HS-5 (cell line): ENCODE data around the gene SHB.
"Not testable (repeated sequence)": the region's sequence is repeated elsewhere in the genome, so short reads cannot be mapped to it uniquely, and the experiment has no call there.

Source experiments
- DNase-seq: peaks from one replicate; pipeline ENCODE4 v3.0.0-alpha.2; 2012; ENCODE audit warnings: low read depth

Gene SHB

DNA sequence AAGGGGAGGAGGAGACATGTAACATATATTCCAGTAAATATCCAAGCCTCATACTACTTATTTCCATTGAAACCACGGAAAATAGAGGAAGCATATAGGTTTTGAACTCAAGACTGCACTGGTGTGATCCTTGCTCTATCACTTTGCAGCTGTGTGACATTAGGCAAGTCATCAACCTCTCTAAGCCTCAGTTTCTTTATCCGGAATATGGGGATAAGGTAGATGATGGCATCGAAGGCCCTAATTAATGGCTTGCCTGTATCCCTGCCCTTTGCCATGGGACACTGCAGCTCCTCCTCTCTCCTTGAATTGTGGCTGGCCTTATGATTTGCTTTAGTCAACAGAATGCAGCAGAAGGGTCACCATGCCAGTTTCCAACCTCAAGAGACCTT is 6.9 kb downstream of the SHB start:
- DNase-seq = no peak

DNA sequence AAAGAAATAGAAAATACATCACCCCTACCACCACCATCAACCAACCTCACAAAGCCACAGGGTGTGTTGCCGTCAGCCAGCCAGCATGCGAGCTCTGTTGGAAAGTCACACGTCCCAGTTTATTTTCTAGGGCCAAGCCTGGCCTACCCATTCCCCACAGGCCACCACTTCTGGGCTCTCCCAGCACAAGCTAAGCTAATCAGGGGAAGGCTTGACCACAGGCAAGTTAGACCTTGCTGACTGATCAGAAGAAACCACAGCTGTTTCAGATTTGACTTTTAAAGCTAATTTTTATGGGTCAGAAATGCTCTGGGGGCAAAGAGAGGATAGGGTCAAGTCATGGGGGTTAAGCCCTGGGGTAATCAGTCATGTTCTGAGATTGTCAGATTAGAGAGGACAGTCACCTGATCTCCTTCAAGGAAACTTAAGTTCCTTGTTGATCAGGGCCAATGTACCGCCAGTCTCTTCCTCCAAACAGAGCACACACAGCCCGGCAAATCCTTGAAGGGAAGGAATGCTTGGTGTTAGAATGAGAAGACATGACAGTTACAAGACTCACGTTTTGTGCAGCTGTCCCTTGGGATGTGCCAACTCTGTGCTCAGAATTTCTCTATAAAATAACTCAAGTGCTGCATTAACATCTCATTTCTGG is 7.6 kb downstream of the SHB start:
- DNase-seq = no peak

DNA sequence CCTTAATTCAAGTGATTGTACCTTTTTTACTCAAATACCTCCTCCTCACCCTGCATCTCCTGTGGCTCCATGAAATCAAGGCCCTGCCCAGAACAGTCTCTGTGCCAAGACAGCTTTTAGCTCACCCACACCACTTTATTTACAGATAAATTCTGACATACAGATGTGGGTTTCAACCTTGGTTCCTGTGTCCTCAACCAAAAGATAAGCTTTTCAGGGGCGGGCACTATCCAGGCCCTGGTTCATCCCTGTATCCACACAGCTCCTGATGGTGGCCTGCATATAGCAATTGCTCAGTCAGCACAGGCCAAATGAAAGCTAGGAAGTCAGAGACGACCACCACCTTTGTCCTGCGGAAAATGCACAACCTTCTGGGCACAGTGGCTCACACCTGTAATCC is 8.3 kb downstream of the SHB start:
- no peak for DNase-seq

DNA sequence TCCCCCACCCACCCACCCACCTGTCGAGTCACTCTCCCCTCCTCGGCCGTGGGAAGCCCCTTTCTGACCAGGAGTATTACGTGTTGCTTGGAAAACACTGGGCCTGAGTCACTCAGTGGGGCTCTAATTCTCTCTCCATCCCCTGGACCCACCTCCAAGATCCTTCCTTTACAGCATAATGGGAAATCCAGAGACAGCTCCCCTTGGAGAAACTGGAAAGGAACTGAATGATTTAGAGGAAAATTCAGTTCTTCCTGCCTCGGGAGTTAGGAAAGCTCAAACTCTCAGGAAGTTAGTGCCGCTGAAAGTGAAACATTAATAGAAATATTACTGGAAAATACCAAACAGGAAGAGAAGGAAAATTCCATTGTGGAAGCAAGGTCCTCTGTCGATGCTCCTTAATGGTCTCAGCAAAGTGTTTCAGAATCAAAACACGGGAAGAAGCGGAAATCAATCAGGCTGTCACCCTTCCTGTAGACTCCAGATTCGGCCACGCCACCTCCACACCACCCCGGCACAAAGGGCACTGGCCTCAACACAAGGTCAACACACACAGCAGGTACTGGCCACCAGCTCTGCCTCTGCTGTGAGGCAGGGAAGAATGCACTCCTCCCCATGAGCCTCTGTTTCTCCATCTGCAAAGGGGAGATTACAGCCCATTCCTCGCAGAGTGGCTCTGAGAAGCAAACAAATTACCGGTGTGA is 9.6 kb downstream of the SHB start:
- DNase-seq = no peak

DNA sequence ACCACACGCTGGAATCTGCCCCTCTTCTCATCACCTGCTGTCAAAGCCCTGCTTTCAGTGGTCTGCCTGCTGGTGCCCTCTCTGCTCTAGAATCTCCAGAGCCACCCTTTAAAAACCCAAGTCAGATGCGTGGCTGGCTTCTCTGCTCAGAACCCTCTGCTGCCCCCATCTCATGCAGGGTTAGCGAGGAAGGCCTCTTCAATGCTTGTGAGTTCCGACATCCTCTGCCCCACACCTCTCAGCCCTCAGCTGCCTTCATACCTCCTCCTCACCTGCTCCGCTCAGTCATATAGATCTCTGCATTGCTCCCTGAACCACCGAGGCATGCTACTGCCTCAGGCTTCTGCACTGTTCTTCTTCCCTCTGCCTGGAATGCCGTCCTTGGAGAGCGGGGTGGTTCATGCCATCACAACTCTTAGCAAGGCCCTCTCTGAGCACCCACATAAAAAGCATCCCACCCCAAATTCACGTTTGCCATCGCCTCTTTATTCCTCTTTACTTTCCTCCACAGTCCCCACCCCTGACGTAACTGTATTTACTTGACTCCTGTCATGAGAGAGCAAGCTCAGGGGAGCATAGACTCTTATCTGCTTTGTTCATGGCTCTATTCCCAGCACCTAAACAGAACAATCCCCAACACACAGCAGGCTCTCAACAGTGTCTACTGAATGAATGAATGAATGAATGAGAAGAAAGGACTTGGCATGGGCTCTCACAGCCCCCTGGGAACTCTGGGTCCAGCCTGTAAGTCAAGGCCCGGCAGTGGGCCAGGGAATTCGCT is 10.4 kb downstream of the SHB start:
- no peak for DNase-seq

DNA sequence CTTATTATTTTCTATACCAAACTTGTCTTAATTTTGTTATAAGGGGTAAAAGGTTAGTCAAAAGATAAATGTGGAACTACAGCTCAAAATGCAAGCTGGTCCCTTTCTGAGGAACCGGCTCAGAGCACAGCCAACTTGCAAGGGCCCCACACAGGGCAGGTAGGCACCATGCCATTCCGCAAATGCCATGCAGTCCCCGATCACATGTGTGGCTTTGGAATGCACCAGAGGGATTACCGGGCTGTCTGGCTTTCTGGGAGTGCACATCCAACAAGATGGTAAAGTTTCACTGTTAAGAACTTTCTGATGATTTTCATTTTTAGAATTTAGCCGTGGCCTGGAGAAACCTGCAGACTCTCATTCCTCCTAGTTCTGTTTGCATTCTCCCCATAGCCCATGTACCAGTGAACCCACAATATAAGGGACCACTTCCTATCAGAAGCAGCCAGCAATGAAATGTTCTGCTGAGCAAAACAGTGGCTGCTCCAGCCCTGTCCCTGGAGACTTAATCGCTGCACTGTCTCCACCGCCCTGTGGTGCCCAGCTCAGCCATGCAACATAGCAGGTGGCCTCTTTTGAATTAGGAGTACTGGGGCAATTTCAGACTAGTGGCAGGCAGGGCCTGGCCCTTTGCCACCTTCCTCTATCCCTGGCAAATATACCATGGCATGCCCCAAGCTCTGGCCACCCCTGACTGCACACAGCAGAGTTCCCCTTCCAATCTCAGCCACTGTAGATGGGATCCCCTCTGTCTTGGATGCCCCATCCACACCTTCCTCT is 11.4 kb downstream of the SHB start:
- no peak for DNase-seq

DNA sequence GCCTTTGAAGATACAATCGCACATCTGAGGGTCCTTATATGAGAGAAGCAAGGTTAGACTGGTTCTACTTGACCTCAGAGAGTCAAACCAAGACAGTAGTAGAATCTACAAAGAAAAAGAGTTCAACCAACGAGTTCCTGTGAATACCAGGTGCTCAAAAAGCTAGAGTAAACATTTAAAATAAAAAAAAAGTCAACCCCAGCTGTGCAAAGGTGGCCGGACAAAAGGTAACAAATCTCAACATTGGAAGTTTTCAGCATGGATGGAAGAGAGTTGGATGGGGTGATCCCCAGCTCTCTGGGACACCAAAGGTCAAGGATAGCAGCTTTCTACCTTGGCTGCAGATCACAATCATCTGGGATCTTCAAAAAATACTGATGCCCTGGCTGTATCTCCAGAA is 14.4 kb downstream of the SHB start:
- DNase-seq = no peak

DNA sequence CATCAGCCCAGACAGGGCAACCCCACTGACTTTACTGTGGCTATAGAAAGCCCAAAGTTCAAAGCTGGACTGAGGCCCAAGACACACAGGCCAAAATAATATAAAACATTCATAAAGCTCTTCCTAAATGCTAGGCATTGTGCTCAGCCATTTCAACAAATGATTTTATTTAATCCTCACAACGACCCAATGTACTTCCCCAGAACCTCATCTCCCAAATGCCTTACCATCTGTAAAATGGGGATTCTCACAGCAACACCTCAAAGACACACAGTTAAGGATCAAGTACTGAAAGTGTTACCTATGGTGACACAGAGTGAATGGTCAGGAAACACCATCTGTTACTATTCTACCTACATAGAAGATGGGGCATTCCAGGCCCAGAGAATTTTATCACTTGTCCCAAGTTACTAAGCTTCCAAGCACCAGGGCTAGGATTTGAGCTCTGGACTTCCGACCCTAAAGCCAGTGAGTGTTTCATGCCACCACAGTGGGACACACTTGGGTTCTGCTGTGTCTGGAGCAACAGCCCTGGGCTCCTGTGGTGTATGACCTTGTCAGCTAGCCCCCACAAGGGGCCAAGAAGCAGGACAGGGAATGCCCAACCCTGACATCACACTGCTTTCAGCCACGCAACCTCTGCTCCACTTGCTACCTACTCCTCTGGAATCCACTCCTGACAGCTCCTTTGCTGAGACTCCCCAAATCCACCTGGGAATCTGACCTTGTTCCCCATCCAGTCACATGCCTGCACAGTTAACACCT is 15.1 kb downstream of the SHB start:
- DNase-seq = no peak

DNA sequence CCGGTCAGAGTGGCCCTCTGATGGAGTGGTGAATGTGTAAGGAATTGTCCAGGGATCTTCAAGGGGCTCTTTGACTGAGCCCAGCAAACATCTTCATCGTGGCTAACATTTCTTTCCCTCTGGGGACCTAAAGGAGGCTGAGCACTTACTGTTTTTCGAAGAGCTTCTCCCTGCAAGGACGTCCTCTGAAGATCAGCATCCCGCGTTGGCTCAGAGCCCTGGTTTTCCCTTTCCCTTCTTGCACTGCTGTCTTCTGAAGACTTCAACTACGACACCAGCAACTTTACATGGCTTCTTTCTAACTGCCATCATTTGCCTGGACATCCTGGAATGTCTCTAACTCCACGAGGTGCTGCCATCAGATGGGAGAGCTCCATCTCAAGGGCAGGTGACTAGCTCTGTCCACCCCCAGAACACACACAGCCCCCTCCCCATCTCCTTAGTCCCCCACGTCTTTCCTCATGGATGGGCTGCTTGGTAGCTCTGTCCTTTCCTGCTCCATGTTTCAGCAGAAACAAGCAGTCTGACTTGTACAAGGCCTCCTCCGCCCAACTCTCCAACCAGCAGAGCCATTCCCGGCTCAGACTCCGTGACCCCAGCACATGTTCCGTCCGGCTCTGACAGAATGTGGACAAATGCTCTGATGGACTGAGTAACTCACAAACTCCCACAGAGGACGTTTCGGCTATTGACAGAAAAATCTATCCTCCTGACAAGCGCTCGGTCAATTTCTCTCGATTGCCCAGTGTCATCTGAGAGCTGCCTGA is 17.1 kb downstream of the SHB start:
- DNase-seq = no peak

DNA sequence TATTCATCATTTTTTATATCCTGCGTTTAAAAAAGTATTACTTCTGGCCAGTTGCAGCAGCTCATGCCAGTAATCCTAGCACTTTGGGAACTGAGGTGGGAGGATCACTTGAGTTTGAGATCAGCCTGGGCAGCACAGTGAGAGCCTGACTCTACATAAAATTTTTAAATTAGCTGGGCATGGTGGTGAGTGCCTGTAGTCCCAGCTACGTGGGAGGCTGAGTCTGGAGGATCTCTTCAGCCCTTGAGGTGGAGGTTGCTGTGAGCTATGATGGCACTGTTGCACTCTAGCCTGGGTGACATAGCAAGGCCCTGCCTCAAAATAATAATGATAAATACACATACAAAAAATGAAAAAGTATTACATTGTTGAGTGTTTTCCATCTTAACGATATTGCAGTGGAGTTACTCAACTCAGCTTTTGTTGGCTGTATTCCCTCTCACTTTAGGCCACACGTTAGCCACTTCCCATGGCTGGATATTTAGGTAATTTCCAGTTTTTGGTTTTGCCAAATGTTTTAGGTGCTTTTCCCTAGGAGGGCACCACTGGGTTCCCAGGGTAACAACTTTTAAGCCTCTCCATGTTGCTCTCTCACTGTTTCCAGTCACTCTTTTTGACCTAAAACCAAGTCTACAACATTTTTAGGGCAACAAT is 20.6 kb downstream of the SHB start:
- no peak for DNase-seq

DNA sequence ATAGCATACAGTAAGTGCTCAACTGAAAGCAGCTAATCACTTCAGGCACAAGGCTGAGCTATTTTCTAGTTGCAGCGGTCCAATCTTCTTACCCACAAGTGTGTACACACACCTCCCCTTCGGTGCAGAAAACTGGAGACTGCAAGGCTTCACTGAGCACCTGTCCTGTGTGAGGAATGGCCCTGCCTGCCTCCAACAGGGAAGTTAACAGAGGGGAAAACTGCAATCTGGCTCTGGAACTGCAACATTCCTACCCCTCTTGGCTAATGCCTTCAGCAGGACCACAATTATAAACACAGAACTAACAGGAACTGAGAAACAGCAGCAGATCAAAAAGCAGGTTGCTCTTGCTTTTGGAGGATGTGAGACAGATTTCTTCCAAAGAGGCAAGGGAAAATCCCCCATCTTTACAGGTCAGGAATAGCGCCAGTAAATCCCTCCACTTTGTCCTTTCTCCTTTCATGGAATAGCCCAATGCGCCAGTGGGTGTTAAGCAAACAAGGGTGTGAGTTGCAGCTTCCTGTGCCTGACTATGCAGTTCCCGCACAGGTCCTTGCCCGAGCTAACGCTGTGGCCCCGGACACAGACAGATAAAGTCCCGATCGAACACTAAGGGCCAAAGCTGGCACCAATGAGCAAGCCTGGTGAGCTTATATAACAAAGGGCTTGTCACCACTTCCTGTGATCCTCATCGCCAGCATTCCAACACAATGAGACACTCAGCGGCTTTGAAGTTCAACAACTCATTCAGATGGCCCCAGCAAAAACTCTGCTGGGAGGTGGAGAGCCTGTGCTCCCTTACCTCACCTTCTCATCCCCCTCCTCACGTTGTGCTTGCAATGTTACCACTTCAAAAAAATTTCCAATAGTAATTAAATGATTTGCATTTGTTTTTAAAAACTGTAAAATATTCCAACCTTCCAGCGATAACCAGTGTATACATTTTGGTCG is 21.5 kb downstream of the SHB start:
- peak; percentile 94 for DNase-seq

DNA sequence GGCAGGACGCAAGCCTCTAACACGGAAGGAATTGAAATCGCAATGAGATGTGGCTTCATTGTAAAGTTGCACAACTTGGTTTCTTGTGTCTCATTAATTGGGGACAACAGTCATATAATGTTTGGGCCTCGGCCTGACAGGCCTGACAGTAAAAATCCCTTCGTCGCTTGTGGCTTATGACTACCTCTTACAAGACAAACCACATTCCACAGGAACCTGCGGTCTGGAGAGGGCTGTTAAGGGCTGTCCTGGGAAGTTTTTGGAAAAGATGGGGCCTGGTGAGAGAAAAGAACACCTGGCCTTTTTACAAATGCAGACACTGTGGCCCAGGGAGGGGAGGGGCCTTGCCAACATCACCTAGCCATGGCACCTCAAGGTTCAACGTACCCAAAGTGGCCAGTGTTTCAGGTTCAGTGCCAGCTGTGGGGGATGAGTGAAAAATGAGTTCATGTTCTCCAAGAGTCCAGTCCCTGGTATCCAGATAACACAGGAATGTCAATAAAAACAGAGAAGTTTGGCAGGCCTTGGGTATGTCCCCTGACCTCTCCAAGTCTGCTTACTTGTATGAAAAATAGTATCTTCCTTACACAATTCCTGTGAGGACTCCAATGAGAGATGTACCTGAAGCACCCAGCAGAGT is 22.2 kb downstream of the SHB start:
- DNase-seq = no peak

DNA sequence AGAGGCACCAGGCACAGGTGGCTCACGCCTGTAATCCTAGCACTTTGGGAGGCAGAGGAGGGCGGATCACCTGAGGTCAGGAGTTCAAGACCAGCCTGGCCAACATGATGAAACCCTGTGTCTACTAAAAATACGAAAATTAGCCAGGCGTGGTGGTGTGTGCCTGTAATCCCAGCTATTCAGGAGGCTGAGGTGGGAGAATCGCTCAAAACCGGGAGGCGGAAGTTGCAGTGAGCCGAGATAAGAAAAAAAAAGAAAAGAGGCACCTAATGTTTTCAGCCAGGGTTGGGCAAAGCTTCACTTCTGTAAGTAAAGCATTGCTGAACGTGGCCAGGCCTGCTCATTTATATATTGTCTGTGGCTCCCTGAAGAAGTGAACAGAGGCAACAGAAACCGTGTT is 23.1 kb downstream of the SHB start:
- DNase-seq = not testable (repeated sequence)

DNA sequence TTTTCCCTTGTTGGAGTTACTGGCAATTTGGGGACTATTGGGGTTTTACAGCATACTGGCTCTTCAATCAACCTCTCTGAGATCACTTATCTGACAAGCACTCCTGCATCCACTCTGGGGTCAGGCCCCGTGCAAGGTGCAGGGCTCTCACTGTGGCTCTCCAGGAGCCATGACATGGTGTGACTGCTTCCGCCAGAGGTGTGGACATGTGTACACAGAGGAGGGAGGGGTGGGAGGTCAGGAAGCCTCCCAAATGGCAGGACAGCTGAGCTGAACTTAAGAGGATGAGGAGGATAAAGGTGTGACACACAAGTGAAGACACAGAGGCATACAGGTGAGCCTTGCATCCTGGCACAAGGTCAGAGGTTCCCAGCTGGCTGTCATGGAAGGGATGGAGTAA is 24.3 kb downstream of the SHB start:
- DNase-seq = no peak

DNA sequence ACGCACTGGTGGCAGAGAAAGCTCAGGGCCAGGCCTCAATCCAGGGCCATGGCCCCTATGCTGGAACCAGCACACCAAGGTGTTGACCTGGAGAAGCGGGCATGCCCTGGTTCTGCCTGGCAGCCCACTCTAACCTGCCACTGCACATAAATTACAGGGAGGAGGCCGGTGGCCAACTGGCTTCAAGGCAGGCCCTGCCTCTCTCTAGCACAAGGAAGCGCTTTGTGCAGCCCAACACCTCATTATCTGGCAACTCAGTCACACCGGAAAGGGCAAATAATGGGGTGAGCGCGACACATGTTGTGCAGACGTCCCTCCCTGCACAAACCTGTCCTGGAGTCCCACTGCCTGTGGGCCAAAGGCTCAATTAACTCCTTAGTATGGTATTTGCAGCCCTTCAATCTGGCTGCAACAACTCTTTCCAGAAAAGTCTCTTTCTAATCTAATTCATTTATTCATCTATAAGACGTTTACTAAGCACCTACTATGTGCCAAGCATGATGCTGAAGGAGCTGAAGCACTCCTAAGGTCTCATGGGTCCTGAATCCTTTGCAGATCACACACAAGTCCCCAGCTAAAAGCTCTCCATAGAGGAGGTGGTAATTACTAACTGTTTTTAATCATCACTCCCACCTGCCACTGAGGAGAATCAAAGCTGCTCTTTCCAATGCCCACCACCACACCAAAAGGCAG is 24.9 kb downstream of the SHB start:
- no peak for DNase-seq

DNA sequence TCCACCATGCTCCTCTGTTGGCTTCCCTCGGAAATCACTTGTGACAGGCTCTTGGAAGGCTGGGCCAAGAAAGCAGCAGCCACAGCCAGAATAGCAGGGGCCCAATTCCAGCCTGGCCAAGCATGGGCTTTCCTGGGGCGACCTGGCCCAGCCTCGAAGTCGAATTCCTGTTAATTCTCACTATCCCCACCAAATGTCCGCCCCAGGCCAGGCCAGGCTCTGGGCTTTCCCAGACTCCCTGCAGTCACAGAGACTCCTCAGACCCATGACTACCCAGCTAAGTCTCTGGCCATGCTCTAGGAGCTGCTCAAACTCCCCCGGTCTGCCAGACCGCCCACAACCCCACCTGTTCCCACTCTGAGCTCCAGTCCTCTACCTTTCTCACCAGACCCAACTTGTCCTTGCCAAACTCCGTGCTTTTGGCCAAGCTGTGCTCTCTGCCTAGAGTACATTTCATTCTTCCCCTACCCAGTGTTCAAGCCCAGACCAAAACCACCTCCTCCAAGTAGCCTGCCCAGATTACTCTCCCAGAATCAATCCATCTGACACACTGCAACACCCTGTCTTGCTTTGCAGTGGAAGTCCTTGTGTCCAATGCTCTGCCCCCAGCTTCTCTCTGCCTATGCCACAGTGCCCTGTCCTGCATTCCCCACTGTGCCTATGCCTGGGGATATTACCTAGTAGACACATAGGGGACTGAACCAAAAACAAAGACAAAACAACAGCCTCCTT is 26.2 kb downstream of the SHB start:
- no peak for DNase-seq

DNA sequence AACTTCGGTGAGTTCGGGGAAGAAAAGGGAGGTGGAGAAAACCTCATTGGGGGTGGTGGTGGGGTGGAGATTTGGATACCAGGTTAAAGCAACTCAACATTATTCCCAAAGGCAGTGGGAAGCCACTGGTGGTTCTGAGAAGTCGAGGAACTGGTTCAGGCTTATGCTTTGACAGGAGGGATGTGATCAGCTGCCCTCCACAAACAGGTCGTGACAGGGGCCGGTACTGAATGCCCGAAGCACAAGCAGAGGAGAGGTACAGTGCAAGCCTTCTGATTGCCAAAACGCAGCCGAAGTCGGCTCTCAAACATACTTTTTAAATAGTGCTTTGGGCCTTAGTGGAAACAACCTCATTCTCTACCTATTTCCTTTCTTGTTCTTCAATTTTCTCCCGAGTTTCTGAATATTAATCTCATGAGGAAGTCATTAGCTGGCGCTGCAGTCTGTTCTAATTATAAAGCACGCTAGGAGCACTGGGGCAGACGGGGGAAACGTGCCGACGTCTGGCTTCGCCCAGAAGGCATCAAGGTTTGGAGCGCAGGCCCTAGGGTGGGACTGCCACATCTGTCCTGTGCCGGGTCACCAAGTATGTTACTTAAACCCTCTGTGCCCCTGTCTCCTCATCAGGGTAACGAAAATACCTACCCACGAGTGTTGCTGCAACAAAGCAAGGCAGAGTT is 27.3 kb downstream of the SHB start:
- no peak for DNase-seq
